ENCODE results near the gene TRABD.

TRABD gene

GRCh38 chr22:50226875-50227165 is 41.1 kb downstream of the TRABD start:
- 98% methylated on average over 18 of the region's 18 CpGs for WGBS
- Histone ChIP-seq H3K4me3 (ENCODE audit: insufficient read depth in 1 of 2, low read depth in 1 of 2, low read length in 2 of 2) (no peak overlapping the region), H3K18ac (ENCODE audit: low read depth in 1 of 2, low read length in 2 of 2) (no peak overlapping the region)

GRCh38 chr22:50227579-50228215 is 42.0 kb downstream of the TRABD start:
- no peak overlapping the region for H3K18ac ChIP-seq (ENCODE audit: low read depth in 1 of 2, low read length in 2 of 2)
- no peaks in the 10 kb centered on the region for H3K27me3 ChIP-seq (ENCODE audit: control insufficient read depth in 1 of 2, insufficient read depth in 1 of 2, low read length in 2 of 2)
- H3K79me1 ChIP-seq (replicated peaks; ENCODE audit: low read length, poor library complexity, severe bottlenecking): peaks cover 36% of the 10 kb centered on the region
- no peak overlapping the region for H3K23ac ChIP-seq (ENCODE audit: low read length in 2 of 2)
- no peaks in the 10 kb centered on the region for H3K9me3 ChIP-seq (ENCODE audit: control insufficient read depth, low read length)
- no peak overlapping the region for H2AFZ ChIP-seq (ENCODE audit: low read depth, low read length)
- H4K91ac ChIP-seq (ENCODE audit: low read length): no peak overlapping the region
- H3K4me1 ChIP-seq (ENCODE audit: control insufficient read depth, insufficient read depth, low read depth, low read length): no peaks in the 10 kb centered on the region
- no peak overlapping the region for H3K4me3 ChIP-seq (ENCODE audit: insufficient read depth in 1 of 2, low read depth in 1 of 2, low read length in 2 of 2)
- H3K4ac ChIP-seq (ENCODE audit: low read depth in 1 of 2, low read length in 2 of 2): no peak overlapping the region
- H2BK15ac ChIP-seq (ENCODE audit: low read depth, poor library complexity, severe bottlenecking): no peak overlapping the region
- H4K8ac ChIP-seq (ENCODE audit: low read length): no peak overlapping the region
- H3K27ac ChIP-seq (ENCODE audit: low read length, poor library complexity, severe bottlenecking): no peak overlapping the region
- no peak overlapping the region for H3K14ac ChIP-seq (ENCODE audit: low read length in 2 of 2)
- no peak overlapping the region for H2BK5ac ChIP-seq (ENCODE audit: low read depth, low read length, poor library complexity, severe bottlenecking)
- H3K36me3 ChIP-seq (ENCODE audit: control insufficient read depth in 1 of 2, insufficient read depth in 2 of 2, low read depth in 1 of 2, low read length in 2 of 2): peaks cover 52 to 80% of the 10 kb centered on the region in 2 experiments
- no peak overlapping the region for H2BK120ac ChIP-seq (ENCODE audit: low read depth, low read length)
- no peak overlapping the region for H3K9ac ChIP-seq (ENCODE audit: low read length)
- no peak overlapping the region for H2AK5ac ChIP-seq (ENCODE audit: low read length, severe bottlenecking)
- WGBS: 96% methylated on average over 25 of the region's 25 CpGs
- no peak for DNase-seq
- H2BK12ac ChIP-seq (ENCODE audit: low read length in 2 of 2): no peak overlapping the region
- H3K4me2 ChIP-seq (ENCODE audit: low read length, poor library complexity, severe bottlenecking): no peak overlapping the region

More at GRCh38 chr22:50226875-50227165, 41.1 kb downstream of the TRABD start:
- H3K79me1 ChIP-seq (replicated peaks; ENCODE audit: low read length, poor library complexity, severe bottlenecking): peaks cover 34% of the 10 kb centered on the region
- no peak overlapping the region for H3K9ac ChIP-seq (ENCODE audit: low read length)
- no peak overlapping the region for H3K23ac ChIP-seq (ENCODE audit: low read length in 2 of 2)
- H3K27me3 ChIP-seq (ENCODE audit: control insufficient read depth in 1 of 2, insufficient read depth in 1 of 2, low read length in 2 of 2): no peaks in the 10 kb centered on the region
- H2BK15ac ChIP-seq (ENCODE audit: low read depth, poor library complexity, severe bottlenecking): no peak overlapping the region
- no peak overlapping the region for H2BK120ac ChIP-seq (ENCODE audit: low read depth, low read length)
- H3K4me1 ChIP-seq (ENCODE audit: control insufficient read depth, insufficient read depth, low read depth, low read length): peaks cover 2% of the 10 kb centered on the region
- no peak overlapping the region for H4K8ac ChIP-seq (ENCODE audit: low read length)
- H2AFZ ChIP-seq (ENCODE audit: low read depth, low read length): no peak overlapping the region
- no peak overlapping the region for H3K4me2 ChIP-seq (ENCODE audit: low read length, poor library complexity, severe bottlenecking)
- H2BK5ac ChIP-seq (ENCODE audit: low read depth, low read length, poor library complexity, severe bottlenecking): no peak overlapping the region
- H3K36me3 ChIP-seq (ENCODE audit: control insufficient read depth in 1 of 2, insufficient read depth in 2 of 2, low read depth in 1 of 2, low read length in 2 of 2): peaks cover 56 to 83% of the 10 kb centered on the region in 2 experiments
- H3K4ac ChIP-seq (ENCODE audit: low read depth in 1 of 2, low read length in 2 of 2): no peak overlapping the region
- DNase-seq: no peak
- no peaks in the 10 kb centered on the region for H3K9me3 ChIP-seq (ENCODE audit: control insufficient read depth, low read length)
- H2AK5ac ChIP-seq (ENCODE audit: low read length, severe bottlenecking): no peak overlapping the region
- no peak overlapping the region for H4K91ac ChIP-seq (ENCODE audit: low read length)
- no peak overlapping the region for H2BK12ac ChIP-seq (ENCODE audit: low read length in 2 of 2)
- H3K14ac ChIP-seq (ENCODE audit: low read length in 2 of 2): no peak overlapping the region
- no peak overlapping the region for H3K27ac ChIP-seq (ENCODE audit: low read length, poor library complexity, severe bottlenecking)

GRCh38 chr22:50228366-50228765 is 42.7 kb downstream of the TRABD start:
- Histone ChIP-seq H2BK15ac (ENCODE audit: low read depth, poor library complexity, severe bottlenecking) (no peak overlapping the region), H3K79me1 (replicated peaks; ENCODE audit: low read length, poor library complexity, severe bottlenecking) (peaks cover 40% of the 10 kb centered on the region), H3K27ac (ENCODE audit: low read length, poor library complexity, severe bottlenecking) (no peak overlapping the region), H3K36me3 (ENCODE audit: control insufficient read depth in 1 of 2, insufficient read depth in 2 of 2, low read depth in 1 of 2, low read length in 2 of 2) (peaks cover 52 to 80% of the 10 kb centered on the region in 2 experiments), H3K23ac (ENCODE audit: low read length in 2 of 2) (no peak overlapping the region), H3K4me3 (ENCODE audit: insufficient read depth in 1 of 2, low read depth in 1 of 2, low read length in 2 of 2) (no peak overlapping the region), H3K14ac (ENCODE audit: low read length in 2 of 2) (no peak overlapping the region), H3K27me3 (ENCODE audit: control insufficient read depth in 1 of 2, insufficient read depth in 1 of 2, low read length in 2 of 2) (no peaks in the 10 kb centered on the region), H3K4me2 (ENCODE audit: low read length, poor library complexity, severe bottlenecking) (no peak overlapping the region), H2BK12ac (ENCODE audit: low read length in 2 of 2) (no peak overlapping the region), H4K91ac (ENCODE audit: low read length) (no peak overlapping the region), H3K18ac (ENCODE audit: low read depth in 1 of 2, low read length in 2 of 2) (no peak overlapping the region), H2BK5ac (ENCODE audit: low read depth, low read length, poor library complexity, severe bottlenecking) (no peak overlapping the region), H2AFZ (ENCODE audit: low read depth, low read length) (no peak overlapping the region), H3K9ac (ENCODE audit: low read length) (no peak overlapping the region), H3K4ac (ENCODE audit: low read depth in 1 of 2, low read length in 2 of 2) (no peak overlapping the region), H2AK5ac (ENCODE audit: low read length, severe bottlenecking) (no peak overlapping the region), H3K4me1 (ENCODE audit: control insufficient read depth, insufficient read depth, low read depth, low read length) (no peaks in the 10 kb centered on the region), H3K9me3 (ENCODE audit: control insufficient read depth, low read length) (no peaks in the 10 kb centered on the region), H4K8ac (ENCODE audit: low read length) (no peak overlapping the region), H2BK120ac (ENCODE audit: low read depth, low read length) (no peak overlapping the region)
- DNase-seq: no peak
- 95% methylated on average over 9 of the region's 9 CpGs for WGBS

- Histone ChIP-seq H3K4ac (ENCODE audit: low read depth in 1 of 2, low read length in 2 of 2) (no peak overlapping the region), H3K36me3 (ENCODE audit: control insufficient read depth in 1 of 2, insufficient read depth in 2 of 2, low read depth in 1 of 2, low read length in 2 of 2) (peaks cover 45 to 80% of the 10 kb centered on the region in 2 experiments), H3K9ac (ENCODE audit: low read length) (no peak overlapping the region), H2BK12ac (ENCODE audit: low read length in 2 of 2) (no peak overlapping the region), H4K8ac (ENCODE audit: low read length) (no peak overlapping the region), H2BK120ac (ENCODE audit: low read depth, low read length) (no peak overlapping the region), H2BK5ac (ENCODE audit: low read depth, low read length, poor library complexity, severe bottlenecking) (no peak overlapping the region), H3K4me3 (ENCODE audit: insufficient read depth in 1 of 2, low read depth in 1 of 2, low read length in 2 of 2) (no peak overlapping the region), H3K27ac (ENCODE audit: low read length, poor library complexity, severe bottlenecking) (no peak overlapping the region), H3K4me2 (ENCODE audit: low read length, poor library complexity, severe bottlenecking) (no peak overlapping the region), H2AFZ (ENCODE audit: low read depth, low read length) (no peak overlapping the region), H2BK15ac (ENCODE audit: low read depth, poor library complexity, severe bottlenecking) (no peak overlapping the region), H2AK5ac (ENCODE audit: low read length, severe bottlenecking) (no peak overlapping the region), H3K23ac (ENCODE audit: low read length in 2 of 2) (no peak overlapping the region), H3K27me3 (ENCODE audit: control insufficient read depth in 1 of 2, insufficient read depth in 1 of 2, low read length in 2 of 2) (no peaks in the 10 kb centered on the region), H4K91ac (ENCODE audit: low read length) (no peak overlapping the region), H3K18ac (ENCODE audit: low read depth in 1 of 2, low read length in 2 of 2) (no peak overlapping the region), H3K79me1 (replicated peaks; ENCODE audit: low read length, poor library complexity, severe bottlenecking) (peaks cover 46% of the 10 kb centered on the region), H3K14ac (ENCODE audit: low read length in 2 of 2) (no peak overlapping the region), H3K9me3 (ENCODE audit: control insufficient read depth, low read length) (no peaks in the 10 kb centered on the region), H3K4me1 (ENCODE audit: control insufficient read depth, insufficient read depth, low read depth, low read length) (peaks cover 2% of the 10 kb centered on the region)
- DNase-seq: no peak
- WGBS: 95% methylated on average over 14 of the region's 16 CpGs
Observed at GRCh38 chr22:50229370-50229769, 43.7 kb downstream of the TRABD start.

Measured in mesenchymal stem cell (in vitro differentiated cells and primary cell).